GM18505 (cell line): ENCODE results near the gene NIPAL4.
A peak's percentile ranks its signal among the peaks of the same experiment; 100 is the strongest.

Experiments used
- ATAC-seq: cut with Tn5 transposase; IDR thresholded peaks from one replicate; pipeline ENCODE4 v1.9.1; 2021; ENCODE audit not compliant: unreplicated experiment
- POLR2A ChIP-seq: IDR thresholded peaks from 4 replicates; pipeline ENCODE4 v1.6.1; 2011; ENCODE audit warnings: borderline replicate concordance; ENCODE audit not compliant: insufficient read depth, insufficient read length; ENCODE audit errors: extremely low read depth

Gene NIPAL4

GRCh38 chr5:157519579-157520253, 59.7 kb downstream of the NIPAL4 start:
- peak; percentile 45 for ATAC-seq
- TF ChIP-seq POLR2A: no peak

- no peak for ATAC-seq
- no peak for TF ChIP-seq POLR2A
Observed at GRCh38 chr5:157520911-157521703, 61.1 kb downstream of the NIPAL4 start.

- ATAC-seq: no peak
- no peak for TF ChIP-seq POLR2A
Observed at GRCh38 chr5:157521704-157522029, 61.7 kb downstream of the NIPAL4 start.

- no peak for TF ChIP-seq POLR2A
- no peak for ATAC-seq
Observed at GRCh38 chr5:157523976-157524375, 64.0 kb downstream of the NIPAL4 start.
